GM12801 (cell line): ENCODE measurements around the gene DYNC2H1.

Experiments used
- CTCF ChIP-seq: IDR thresholded peaks from one replicate; pipeline ENCODE4 v1.5.1; 2011; ENCODE audit warnings: control low read depth; ENCODE audit not compliant: insufficient read length; ENCODE audit errors: extremely low read depth

DYNC2H1 gene, protein sequence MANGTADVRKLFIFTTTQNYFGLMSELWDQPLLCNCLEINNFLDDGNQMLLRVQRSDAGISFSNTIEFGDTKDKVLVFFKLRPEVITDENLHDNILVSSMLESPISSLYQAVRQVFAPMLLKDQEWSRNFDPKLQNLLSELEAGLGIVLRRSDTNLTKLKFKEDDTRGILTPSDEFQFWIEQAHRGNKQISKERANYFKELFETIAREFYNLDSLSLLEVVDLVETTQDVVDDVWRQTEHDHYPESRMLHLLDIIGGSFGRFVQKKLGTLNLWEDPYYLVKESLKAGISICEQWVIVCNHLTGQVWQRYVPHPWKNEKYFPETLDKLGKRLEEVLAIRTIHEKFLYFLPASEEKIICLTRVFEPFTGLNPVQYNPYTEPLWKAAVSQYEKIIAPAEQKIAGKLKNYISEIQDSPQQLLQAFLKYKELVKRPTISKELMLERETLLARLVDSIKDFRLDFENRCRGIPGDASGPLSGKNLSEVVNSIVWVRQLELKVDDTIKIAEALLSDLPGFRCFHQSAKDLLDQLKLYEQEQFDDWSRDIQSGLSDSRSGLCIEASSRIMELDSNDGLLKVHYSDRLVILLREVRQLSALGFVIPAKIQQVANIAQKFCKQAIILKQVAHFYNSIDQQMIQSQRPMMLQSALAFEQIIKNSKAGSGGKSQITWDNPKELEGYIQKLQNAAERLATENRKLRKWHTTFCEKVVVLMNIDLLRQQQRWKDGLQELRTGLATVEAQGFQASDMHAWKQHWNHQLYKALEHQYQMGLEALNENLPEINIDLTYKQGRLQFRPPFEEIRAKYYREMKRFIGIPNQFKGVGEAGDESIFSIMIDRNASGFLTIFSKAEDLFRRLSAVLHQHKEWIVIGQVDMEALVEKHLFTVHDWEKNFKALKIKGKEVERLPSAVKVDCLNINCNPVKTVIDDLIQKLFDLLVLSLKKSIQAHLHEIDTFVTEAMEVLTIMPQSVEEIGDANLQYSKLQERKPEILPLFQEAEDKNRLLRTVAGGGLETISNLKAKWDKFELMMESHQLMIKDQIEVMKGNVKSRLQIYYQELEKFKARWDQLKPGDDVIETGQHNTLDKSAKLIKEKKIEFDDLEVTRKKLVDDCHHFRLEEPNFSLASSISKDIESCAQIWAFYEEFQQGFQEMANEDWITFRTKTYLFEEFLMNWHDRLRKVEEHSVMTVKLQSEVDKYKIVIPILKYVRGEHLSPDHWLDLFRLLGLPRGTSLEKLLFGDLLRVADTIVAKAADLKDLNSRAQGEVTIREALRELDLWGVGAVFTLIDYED (N-terminal part only)

GRCh38 chr11:103108933-103109817 is at the start of gene DYNC2H1:
DYNC2H1 (plus strand) TSS chr11:103109426; CDS start chr11:103109575, 149 bp downstream.
- no peak for TF ChIP-seq CTCF

DNA sequence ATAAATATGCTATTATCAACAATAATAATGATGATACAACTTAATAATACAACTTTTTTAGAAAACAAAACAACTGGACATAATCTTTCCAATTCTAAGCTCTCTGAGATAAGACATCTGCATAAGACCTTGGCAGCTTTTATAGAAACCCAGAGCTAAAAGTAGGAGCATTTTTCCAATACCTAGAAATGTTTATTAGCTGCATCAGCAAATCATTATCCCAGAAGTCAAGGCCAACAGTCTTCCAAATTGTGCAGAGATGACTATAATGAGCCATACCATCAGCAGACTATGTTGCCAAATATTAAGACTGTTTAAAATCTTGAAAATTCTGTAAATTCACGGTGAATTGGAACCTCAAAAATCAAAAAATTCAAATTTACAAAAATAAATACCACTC is 47.6 kb upstream of the DYNC2H1 start:
- no peak for TF ChIP-seq CTCF

DNA sequence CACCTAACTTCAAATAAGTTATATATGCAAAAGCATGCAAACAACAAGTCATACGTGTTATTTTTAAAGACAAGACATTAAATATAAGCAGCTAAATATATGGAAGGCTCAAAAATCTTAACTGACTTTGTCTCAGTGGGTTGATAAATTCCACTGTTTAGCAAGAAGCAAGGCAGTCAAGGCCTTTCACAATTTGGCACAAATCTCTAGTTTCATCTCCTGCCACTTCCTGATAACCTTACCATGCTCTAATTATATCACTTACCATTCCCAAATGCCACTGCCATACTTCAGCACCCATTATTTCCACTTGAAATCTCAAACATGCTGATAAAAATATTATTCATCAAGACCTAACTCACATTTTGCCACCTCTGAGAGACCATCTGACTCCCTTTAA is 42.1 kb upstream of the DYNC2H1 start:
- no peak for TF ChIP-seq CTCF

- no peak for TF ChIP-seq CTCF
These were observed 39.9 kb upstream of the DYNC2H1 start for GRCh38 chr11:103069367-103069766.

- no peak for TF ChIP-seq CTCF
These were observed 39.1 kb upstream of the DYNC2H1 start for GRCh38 chr11:103070142-103070541.

DNA sequence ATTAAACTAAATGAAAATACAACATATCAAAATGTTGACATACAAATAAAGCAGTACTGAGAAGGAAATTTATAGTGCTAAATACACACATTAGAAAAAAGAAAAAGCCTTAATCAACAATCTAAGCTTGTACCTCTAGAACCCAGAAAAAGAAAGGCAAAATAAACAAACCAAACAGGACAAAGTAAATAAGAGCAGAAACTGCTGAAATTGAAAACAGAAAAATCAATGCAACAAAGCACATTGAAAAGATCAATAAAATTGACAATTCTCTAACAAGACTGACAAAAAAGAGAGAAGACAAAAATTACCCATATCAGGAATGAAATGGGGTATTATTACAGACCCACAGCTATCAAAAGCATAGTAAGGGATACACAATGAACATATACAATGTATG is 38.2 kb upstream of the DYNC2H1 start:
- TF ChIP-seq CTCF = no peak
